ENCODE measurements around the gene CAPN12. TPM values are rescaled to one million over a fixed set of nuclear protein-coding genes. Genes with fewer than 3 reads are reported as not detected.

Gene CAPN12
- total and polyA plus RNA-seq, 2 of the 8 experiments (the other 6 are each of a cell fraction or from before 2014, with no cell fraction given): 8.8 to 20.0 TPM

DNA sequence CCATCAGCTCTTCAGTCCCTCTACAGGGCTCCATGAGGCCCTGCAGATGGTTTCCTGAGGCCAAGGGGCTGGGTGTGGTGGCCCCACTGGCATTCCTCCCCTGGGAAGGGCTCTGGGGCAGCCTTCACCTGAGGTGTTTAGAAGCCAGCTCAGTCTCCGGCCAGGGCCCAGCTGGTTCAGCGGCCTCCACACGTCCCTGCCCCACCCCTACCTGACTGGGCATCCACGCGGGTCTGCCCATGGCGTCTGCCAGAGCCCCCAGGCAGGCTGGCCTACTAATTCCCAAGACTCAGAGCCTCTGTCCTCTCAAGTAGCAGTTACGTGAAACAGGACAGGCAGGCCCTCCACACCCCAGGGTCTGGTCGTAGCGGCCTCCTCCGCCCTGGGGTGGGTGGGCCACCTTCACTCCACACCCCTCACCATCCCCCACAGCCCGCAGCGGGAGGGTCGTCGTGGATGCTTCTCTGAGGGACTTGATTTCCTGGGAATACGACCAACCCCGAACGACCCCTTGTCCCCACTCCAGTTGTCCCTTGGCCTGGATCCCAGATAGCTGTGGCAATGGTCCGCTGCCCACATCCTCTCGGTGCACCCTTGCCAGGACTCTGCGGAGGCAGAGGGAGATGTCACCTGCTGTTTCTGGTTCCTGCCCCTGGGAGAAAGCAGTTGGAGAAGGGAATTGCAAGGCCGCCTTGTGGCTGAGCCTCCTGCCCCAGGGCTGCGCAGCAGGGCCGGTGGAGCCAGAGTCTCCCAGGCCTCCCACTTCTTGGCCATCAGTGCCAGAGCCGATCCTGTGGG is 24.3 kb downstream of the CAPN12 start (continued):
- TF ChIP-seq NANOG (IDR thresholded peaks at IDR 0.05; ENCODE audit: insufficient read depth, low read depth, low read length, poor library complexity, severe bottlenecking): no peak
- TF ChIP-seq SUZ12 (IDR thresholded peaks at IDR 0.05; ENCODE audit: low read length): no peak
- TF ChIP-seq NRF1 (IDR thresholded peaks at IDR 0.05; ENCODE audit: low read depth, low read length): no peak
- TF ChIP-seq CHD2 (IDR thresholded peaks at IDR 0.05; ENCODE audit: low read length): no peak
- TF ChIP-seq TEAD4 (IDR thresholded peaks at IDR 0.05; ENCODE audit: low read depth, low read length): no peak
